IPS DF 4.7 (cell line): ENCODE results near the gene ADAM17.
"Not testable (repeated sequence)": the region's sequence is repeated elsewhere in the genome, so short reads cannot be mapped to it uniquely, and the experiment has no call there.

ENCODE experiments used
- DNase-seq: peaks from one replicate; pipeline ENCODE4 v3.0.0-alpha.2; 2013; ENCODE audit warnings: low spot score; ENCODE audit errors: extremely low read depth

The ADAM17 gene

GRCh38 chr2:9555297-9556120 is at the start of gene ADAM17:
Gene ADAM17 (minus strand): TSS chr2:9555830. CDS start chr2:9555605, 225 bp downstream.
- DNase-seq: no peak

GRCh38 chr2:9602412-9602811 is 46.8 kb upstream of the ADAM17 start:
- DNase-seq: no peak

- DNase-seq: no peak
Measured at GRCh38 chr2:9601397-9601796, 45.8 kb upstream of the ADAM17 start.

- no peak for DNase-seq
Measured at GRCh38 chr2:9599430-9599829, 43.8 kb upstream of the ADAM17 start.

- no peak for DNase-seq
Measured at GRCh38 chr2:9596621-9597311, 41.1 kb upstream of the ADAM17 start.

GRCh38 chr2:9595746-9596145 is 40.1 kb upstream of the ADAM17 start:
- DNase-seq: no peak

GRCh38 chr2:9595256-9595655 is 39.6 kb upstream of the ADAM17 start:
- DNase-seq: not testable (repeated sequence)

GRCh38 chr2:9594366-9595054 is 38.9 kb upstream of the ADAM17 start:
- DNase-seq: no peak

GRCh38 chr2:9593925-9594324 is 38.3 kb upstream of the ADAM17 start:
- no peak for DNase-seq

- no peak for DNase-seq
Measured at GRCh38 chr2:9592699-9593098, 37.1 kb upstream of the ADAM17 start.

GRCh38 chr2:9590641-9591040 is 35.0 kb upstream of the ADAM17 start:
- no peak for DNase-seq

GRCh38 chr2:9586465-9586864 is 30.8 kb upstream of the ADAM17 start:
- no peak for DNase-seq

GRCh38 chr2:9585486-9585885 is 29.9 kb upstream of the ADAM17 start:
- no peak for DNase-seq

- not testable (repeated sequence) for DNase-seq
Measured at GRCh38 chr2:9584902-9585301, 29.3 kb upstream of the ADAM17 start.

- DNase-seq: no peak
Measured at GRCh38 chr2:9582624-9583023, 27.0 kb upstream of the ADAM17 start.

GRCh38 chr2:9578467-9579235 is 23.0 kb upstream of the ADAM17 start:
- no peak for DNase-seq

- no peak for DNase-seq
Measured at GRCh38 chr2:9574331-9574730, 18.7 kb upstream of the ADAM17 start.

GRCh38 chr2:9573840-9574239 is 18.2 kb upstream of the ADAM17 start:
- DNase-seq: no peak

- DNase-seq: no peak
Measured at GRCh38 chr2:9573013-9573720, 17.5 kb upstream of the ADAM17 start.

GRCh38 chr2:9570182-9571060 is 14.8 kb upstream of the ADAM17 start:
- DNase-seq: no peak
